Measurements from ENCODE around the gene EREG.

The EREG gene

DNA sequence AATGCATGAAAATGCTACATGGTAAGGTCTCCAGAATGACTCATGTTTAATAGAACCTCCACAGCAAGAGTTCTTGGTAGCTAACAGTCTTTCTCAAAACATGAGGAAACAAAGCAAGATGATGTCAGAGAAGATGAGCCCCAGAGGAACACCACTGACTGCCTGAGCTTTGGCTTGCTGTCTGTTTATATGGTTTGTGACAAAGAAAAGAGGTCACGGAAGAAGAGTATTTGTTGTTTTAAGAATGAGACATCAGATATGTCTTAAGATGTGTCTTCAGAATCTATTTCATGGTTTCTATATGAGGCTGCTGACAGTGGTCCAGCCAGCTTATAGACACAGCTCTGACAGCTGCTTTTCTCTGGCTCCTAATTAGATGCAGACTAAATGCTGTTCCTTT lies 61.2 kb downstream of the EREG start:
- DNase-seq (ENCODE audit: low read depth, low spot score) = no peak

DNA sequence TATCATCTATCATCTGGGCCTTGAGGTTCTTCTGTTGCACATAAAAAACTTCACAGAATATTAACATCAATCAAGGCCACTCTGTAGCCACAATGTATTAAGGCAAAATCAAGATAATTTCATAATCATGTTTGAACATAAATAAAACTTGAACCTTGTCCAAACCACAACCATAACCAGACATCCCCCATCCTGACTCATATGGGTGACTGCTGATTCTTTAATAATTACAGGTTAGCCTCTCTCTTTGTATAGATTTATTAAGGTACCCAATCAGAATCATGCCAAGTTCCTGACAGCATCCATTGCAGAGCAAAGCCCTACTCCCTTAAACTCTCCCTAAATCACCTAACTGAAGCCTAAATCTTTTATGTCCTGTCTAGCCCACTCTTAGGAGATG lies 63.3 kb downstream of the EREG start:
- no peak for DNase-seq (ENCODE audit: low read depth, low spot score)

GRCh38 chr4:74431113-74431826 lies 66.3 kb downstream of the EREG start:
- no peak for DNase-seq (ENCODE audit: low read depth, low spot score)

DNA sequence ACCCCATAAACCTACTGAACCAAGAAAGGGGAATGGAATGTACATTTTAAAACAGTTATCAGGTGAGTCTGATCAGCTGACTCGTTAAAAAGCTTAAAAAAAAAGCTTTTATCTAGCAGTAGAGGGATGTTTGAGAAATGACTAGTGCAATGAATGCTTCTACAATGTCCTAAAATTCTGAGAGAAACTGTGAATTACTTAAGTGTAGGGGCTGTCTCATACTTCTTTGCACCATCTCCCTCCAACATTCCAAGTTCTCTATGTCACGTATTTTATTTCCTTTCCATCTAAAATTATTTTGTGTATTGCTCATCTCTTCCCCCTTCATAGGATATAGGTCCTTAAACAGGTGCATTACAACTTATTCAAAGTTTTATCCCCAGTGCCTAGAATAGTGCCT lies 68.1 kb downstream of the EREG start:
- DNase-seq (ENCODE audit: low read depth, low spot score) = no peak

DNA sequence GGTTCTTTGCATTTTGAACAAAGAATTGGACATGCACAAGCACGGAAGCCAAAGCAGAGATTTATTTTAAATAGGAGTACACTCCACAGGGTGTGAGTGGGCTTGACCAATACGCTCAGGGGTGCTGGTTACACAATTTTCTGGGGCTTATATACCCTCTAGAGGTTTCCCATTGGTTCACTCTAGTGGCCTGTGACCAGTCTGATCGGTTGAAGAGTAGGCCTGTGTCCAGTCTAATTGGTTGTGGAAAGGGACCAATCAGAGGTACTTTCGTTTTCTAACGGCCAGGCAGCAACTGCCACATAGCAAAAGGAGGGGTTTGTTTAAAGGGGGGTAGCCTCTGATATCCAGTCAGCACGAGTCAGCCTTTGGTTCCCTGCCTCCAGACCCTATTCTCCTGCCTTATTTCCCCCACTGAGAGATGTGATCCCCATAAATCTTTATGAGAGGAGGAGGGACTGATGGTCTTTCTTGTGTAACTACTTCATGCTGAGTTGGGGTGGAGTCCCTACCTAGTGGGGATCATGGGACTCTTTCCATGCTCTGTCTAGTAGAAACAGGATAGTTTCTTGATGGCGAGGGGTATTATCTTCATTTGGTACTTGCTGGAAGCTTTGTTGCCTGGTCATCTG lies 68.7 kb downstream of the EREG start:
- DNase-seq (ENCODE audit: low read depth, low spot score) = no peak

GRCh38 chr4:74435296-74435695 lies 70.4 kb downstream of the EREG start:
- no peak for DNase-seq (ENCODE audit: low read depth, low spot score)

GRCh38 chr4:74437866-74438265 lies 72.9 kb downstream of the EREG start:
- DNase-seq (ENCODE audit: low read depth, low spot score) = no peak
